Brain microvascular endothelial cell (primary cell): Measurements from ENCODE around the gene TCP1.
"Not testable (repeated sequence)": the region's sequence is repeated elsewhere in the genome, so short reads cannot be mapped to it uniquely, and the experiment has no call there.

Experiments
- DNase-seq: peaks from one replicate; pipeline ENCODE4 v3.0.0-alpha.2; 2020
- H3K27ac ChIP-seq: fragments of 250-450 bp; sonication (Bioruptor Pico); 2 replicates; pipeline ENCODE4 v1.5.1; 2020; ENCODE audit warnings: mild to moderate bottlenecking, moderate library complexity
- H3K27me3 ChIP-seq: fragments of 250-450 bp; sonication (Bioruptor Pico); replicated peaks from 2 replicates; pipeline ENCODE4 v1.5.1; 2020; ENCODE audit warnings: mild to moderate bottlenecking
- H3K36me3 ChIP-seq: fragments of 250-450 bp; sonication (Bioruptor Pico); replicated peaks from 2 replicates; pipeline ENCODE4 v1.5.1; 2020; ENCODE audit warnings: mild to moderate bottlenecking
- H3K4me3 ChIP-seq: 2 replicates; pipeline ENCODE4 v1.5.1; 2011; ENCODE audit warnings: low read depth, mild to moderate bottlenecking, control low read depth, low read length, moderate library complexity
- in situ Hi-C: cut with HindIII; loops from 2 replicates; pipeline ENCODE4 v1.10.0; 2017; ENCODE audit warnings: low sequenced_read_pairs, low pct_ligation_motif_present
- TF ChIP-seq, protein P1 (sequence below): IDR thresholded peaks from 2 replicates; pipeline ENCODE4 v1.5.1; 2011; ENCODE audit warnings: low read depth, mild to moderate bottlenecking, moderate library complexity, low read length, control low read depth, inconsistent platforms; ENCODE audit errors: missing control alignments

The TCP1 gene

DNA sequence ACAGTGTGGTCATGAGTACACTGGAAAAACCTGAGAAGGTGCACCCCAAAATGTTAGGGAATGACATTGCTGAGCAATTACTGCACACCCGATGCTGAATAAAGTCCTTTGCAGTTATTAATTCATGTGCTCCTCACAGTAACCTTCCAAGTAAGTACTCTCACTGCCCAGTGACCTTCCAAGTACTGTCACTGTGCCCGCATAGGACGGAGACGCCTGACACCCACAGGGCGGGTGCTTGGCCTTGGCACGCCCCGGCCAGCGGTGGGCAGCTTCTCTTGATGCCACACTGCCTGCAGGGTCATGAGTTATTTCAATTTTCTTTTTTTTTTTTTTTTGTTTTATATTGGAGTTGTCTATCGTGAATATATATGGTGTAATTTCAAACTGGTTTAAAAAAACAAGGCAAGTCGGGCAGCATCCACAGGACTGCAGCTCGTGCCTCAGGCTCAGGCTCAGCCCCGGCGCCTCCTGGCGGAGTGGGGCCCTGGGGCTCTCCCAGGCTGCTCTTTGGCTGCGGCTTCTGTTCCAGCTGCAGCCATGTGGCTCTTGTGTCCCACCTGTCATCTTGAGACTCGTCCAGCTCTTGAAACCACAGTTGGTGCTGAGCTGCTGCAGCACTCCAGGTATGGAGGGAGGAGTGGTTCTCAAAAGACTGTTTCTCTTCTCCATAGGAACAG, 37.7 kb upstream of the TCP1 start:
- Histone ChIP-seq H3K36me3 (no peaks in the 10 kb centered on the region), H3K27ac (no peak overlapping the region), H3K4me3 (no peak overlapping the region), H3K27me3 (no peaks in the 10 kb centered on the region)
- in situ Hi-C loops, result no loop called here
- TF ChIP-seq, protein P1, sequence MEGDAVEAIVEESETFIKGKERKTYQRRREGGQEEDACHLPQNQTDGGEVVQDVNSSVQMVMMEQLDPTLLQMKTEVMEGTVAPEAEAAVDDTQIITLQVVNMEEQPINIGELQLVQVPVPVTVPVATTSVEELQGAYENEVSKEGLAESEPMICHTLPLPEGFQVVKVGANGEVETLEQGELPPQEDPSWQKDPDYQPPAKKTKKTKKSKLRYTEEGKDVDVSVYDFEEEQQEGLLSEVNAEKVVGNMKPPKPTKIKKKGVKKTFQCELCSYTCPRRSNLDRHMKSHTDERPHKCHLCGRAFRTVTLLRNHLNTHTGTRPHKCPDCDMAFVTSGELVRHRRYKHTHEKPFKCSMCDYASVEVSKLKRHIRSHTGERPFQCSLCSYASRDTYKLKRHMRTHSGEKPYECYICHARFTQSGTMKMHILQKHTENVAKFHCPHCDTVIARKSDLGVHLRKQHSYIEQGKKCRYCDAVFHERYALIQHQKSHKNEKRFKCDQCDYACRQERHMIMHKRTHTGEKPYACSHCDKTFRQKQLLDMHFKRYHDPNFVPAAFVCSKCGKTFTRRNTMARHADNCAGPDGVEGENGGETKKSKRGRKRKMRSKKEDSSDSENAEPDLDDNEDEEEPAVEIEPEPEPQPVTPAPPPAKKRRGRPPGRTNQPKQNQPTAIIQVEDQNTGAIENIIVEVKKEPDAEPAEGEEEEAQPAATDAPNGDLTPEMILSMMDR, result no peak
- no peak for DNase-seq

- H3K36me3 ChIP-seq, result no peaks in the 10 kb centered on the region
Measured at GRCh38 chr6:159826004-159826403, 36.6 kb upstream of the TCP1 start.

DNA sequence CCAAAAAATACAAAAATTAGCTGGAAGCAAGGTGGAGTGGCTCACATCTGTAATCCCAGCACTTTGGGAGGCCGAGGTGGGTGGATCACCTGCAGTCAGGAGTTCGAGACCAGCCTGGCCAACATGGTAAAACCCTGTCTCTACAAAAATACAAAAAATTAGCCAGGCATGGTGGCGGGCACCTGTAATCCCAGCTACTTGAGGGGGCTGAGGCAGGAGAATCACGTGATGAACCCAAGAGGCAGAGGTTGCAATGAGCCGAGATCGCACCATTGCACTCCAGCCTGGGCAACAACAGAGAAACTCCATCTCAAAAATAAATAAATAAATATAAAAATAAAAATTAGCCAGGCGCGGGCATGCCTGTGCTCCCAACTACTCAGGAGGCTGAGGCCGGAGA, 35.3 kb upstream of the TCP1 start:
- in situ Hi-C loops, H3K36me3 ChIP-seq, DNase-seq, H3K27ac ChIP-seq, H3K4me3 ChIP-seq, H3K27me3 ChIP-seq: not testable (repeated sequence)

More at GRCh38 chr6:159826004-159826403, 36.6 kb upstream of the TCP1 start:
- in situ Hi-C loops, result no loop called here
- DNase-seq, result no peak
- no peak overlapping the region for H3K4me3 ChIP-seq
- TF ChIP-seq, protein P1, result no peak
- no peaks in the 10 kb centered on the region for H3K27me3 ChIP-seq
- no peak overlapping the region for H3K27ac ChIP-seq

- DNase-seq, result no peak
- H3K4me3 ChIP-seq, result no peak overlapping the region
- H3K27ac ChIP-seq, result no peak overlapping the region
- no peaks in the 10 kb centered on the region for H3K36me3 ChIP-seq
- in situ Hi-C loops, result no loop called here
- TF ChIP-seq, protein P1, result no peak
- no peaks in the 10 kb centered on the region for H3K27me3 ChIP-seq
Measured at GRCh38 chr6:159823953-159824352, 34.6 kb upstream of the TCP1 start.

- TF ChIP-seq, protein P1, result no peak
- H3K36me3 ChIP-seq, result no peaks in the 10 kb centered on the region
- no peak for DNase-seq
- in situ Hi-C loops, result no loop called here
- no peak overlapping the region for H3K27ac ChIP-seq
- H3K27me3 ChIP-seq, result no peaks in the 10 kb centered on the region
- no peak overlapping the region for H3K4me3 ChIP-seq
Measured at GRCh38 chr6:159821726-159822125, 32.3 kb upstream of the TCP1 start.

DNA sequence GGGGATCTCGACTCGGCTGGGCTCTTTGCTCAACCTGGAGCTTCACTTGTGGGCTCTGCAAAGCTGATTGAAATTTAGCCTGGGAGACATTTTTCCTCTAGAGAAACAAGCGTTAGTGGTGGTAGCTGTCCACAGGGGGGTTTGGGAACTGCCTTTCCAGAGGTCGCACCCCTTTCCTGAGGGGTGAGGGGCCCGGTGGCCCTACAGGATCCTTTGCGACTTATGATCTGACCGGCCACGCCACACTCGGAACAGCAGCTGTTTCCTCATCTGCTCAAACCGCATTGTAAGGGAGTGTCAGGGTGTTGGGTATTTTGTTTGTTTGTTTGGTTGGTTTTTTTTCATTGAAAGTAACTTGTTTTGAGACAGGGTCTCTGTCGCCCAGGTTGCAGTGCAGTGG, 31.7 kb upstream of the TCP1 start:
- no peak for DNase-seq
- no peak overlapping the region for H3K4me3 ChIP-seq
- in situ Hi-C loops, result no loop called here
- no peaks in the 10 kb centered on the region for H3K36me3 ChIP-seq
- H3K27ac ChIP-seq, result no peak overlapping the region
- H3K27me3 ChIP-seq, result no peaks in the 10 kb centered on the region
- TF ChIP-seq, protein P1, result no peak
